CD4-positive, alpha-beta T cell (primary cell): ENCODE data around the gene FOXO4. TPM values are rescaled to one million over a fixed set of nuclear protein-coding genes. Genes with fewer than 3 reads are reported as not detected.

Source experiments
- ATAC-seq: fragments of 200-7000 bp; cut with Tn5 transposase; one replicate; pipeline ENCODE4 v1.10.0; 2022; ENCODE audit warnings: mild to moderate bottlenecking; ENCODE audit not compliant: poor library complexity
- CTCF ChIA-PET: fragments of 350-600 bp; sonication (Branson Sonifier 250); formaldehyde crosslinking; loops from one replicate; lab custom pipeline; 2021; ENCODE audit warnings: antibody characterized with exemption, inconsistent platforms; lab: Charles Lee
- POLR2A ChIA-PET: fragments of 350-600 bp; sonication (Branson Sonifier 250); formaldehyde crosslinking; loops from one replicate; lab custom pipeline; 2021; ENCODE audit warnings: antibody characterized with exemption, inconsistent platforms; lab: Charles Lee
- DNase-seq, 14 experiments: peaks; one replicate each; pipeline ENCODE4 v3.0.0-alpha.2; 2013 to 2020; ENCODE audit warnings: mixed read lengths in 2 of 14
- H3K27ac ChIP-seq, 2 donors: one replicate each; pipeline versions ENCODE4 v1.5.1 to v1.7.0; 2013; ENCODE audit warnings: low read length in 2 of 2, low read depth in 1 of 2, mild to moderate bottlenecking in 1 of 2
- H3K27me3 ChIP-seq, 2 experiments: 1 replicate in 1 of 2; 2 replicates in 1 of 2; pipeline versions ENCODE4 v1.6.1 to v1.7.0; 2013; ENCODE audit warnings: low read length in 2 of 2, control low read depth in 1 of 2, mild to moderate bottlenecking in 1 of 2, moderate library complexity in 1 of 2; ENCODE audit not compliant: insufficient read depth in 2 of 2, control insufficient read depth in 1 of 2
- H3K36me3 ChIP-seq: one replicate; pipeline ENCODE4 v1.6.1; 2013; ENCODE audit warnings: low read length, control low read depth; ENCODE audit not compliant: insufficient read depth
- H3K4me1 ChIP-seq: one replicate; pipeline ENCODE4 v1.6.1; 2013; ENCODE audit warnings: low read length, control low read depth; ENCODE audit not compliant: insufficient read depth
- H3K4me3 ChIP-seq: one replicate; pipeline ENCODE4 v1.5.1; 2013; ENCODE audit warnings: mild to moderate bottlenecking, low read length, moderate library complexity
- H3K9me3 ChIP-seq, 2 experiments: 1 replicate in 1 of 2; 2 replicates in 1 of 2; pipeline versions ENCODE4 v1.6.1 to v1.7.0; 2013; ENCODE audit warnings: low read length in 2 of 2, mild to moderate bottlenecking in 2 of 2, control low read depth in 1 of 2, moderate library complexity in 1 of 2; ENCODE audit not compliant: control insufficient read depth in 1 of 2, insufficient read depth in 1 of 2
- H3K27ac Mint-ChIP-seq: one replicate; pipeline ENCODE4 v1.8.0; 2020; ENCODE audit warnings: mixed read lengths
- H3K27me3 Mint-ChIP-seq: one replicate; pipeline ENCODE4 v1.8.0; 2021; ENCODE audit warnings: mixed read lengths
- H3K36me3 Mint-ChIP-seq: one replicate; pipeline ENCODE4 v1.8.0; 2021; ENCODE audit warnings: low read depth, mixed read lengths
- H3K4me1 Mint-ChIP-seq: one replicate; pipeline ENCODE4 v1.8.0; 2021; ENCODE audit warnings: low read depth, mixed read lengths
- H3K4me3 Mint-ChIP-seq: one replicate; pipeline ENCODE4 v1.8.0; 2020; ENCODE audit warnings: mild to moderate bottlenecking, mixed read lengths
- H3K9me3 Mint-ChIP-seq: one replicate; pipeline ENCODE4 v1.8.0; 2020; ENCODE audit warnings: mixed read lengths
- CTCF ChIP-seq: fragments of 200-600 bp; IDR thresholded peaks from one replicate; pipeline ENCODE4 v1.8.0; 2022; ENCODE audit warnings: antibody characterized with exemption, mild to moderate bottlenecking
- intact Hi-C, 2 experiments: fragments of 100-400 bp; cut with DNase I in 1 of 2; cut with micrococcal nuclease in 1 of 2; formaldehyde crosslinking; loops; one replicate each; pipeline versions ENCODE4 v1.15.1 to v1.9.0; 2023 to 2025; cut with DNase I, micrococcal nuclease
- total RNA-seq, 174 experiments: library from RNA in 2 of 174; stranded (reverse) in 2 of 174; gene quantifications; one replicate each; pipeline ENCODE4 v1.2.3 and lab custom pipeline; 2021 to 2026

Gene FOXO4
- total RNA-seq, 2 experiments from 2014 or later: 20.9 to 23.8 TPM

- peaks cover 17% of the 10 kb centered on the region for H3K4me1 ChIP-seq
- no peak overlapping the region for H3K27ac ChIP-seq
- Mint-ChIP-seq H3K27me3 (no peaks in the 10 kb centered on the region), H3K4me3 (no peak overlapping the region), H3K27ac (peak overlapping the region; percentile 38), H3K36me3 (peaks cover 92% of the 10 kb centered on the region), H3K4me1 (peaks cover 18% of the 10 kb centered on the region), H3K9me3 (no peaks in the 10 kb centered on the region)
- peaks cover 91% of the 10 kb centered on the region for H3K36me3 ChIP-seq
- ChIA-PET CTCF (interaction anchor here (0.9 to 5.1 kb wide), 5 partner anchors 10 to 158 kb away, joined by 3 to 40 read pairs (median 10); partner anchors contain the start of genes IL2RG and MED12), POLR2A (interaction anchor here (1.0 to 3.0 kb wide), 8 partner anchors 10 to 28 kb away, joined by 3 to 29 read pairs (median 9); partner anchors contain the start of genes IL2RG and MED12)
- DNase-seq (no peak), ATAC-seq (no peak)
- no peak for TF ChIP-seq CTCF
- intact Hi-C loops: loop anchor here in 1 of 2 experiments (2.0 kb wide), 1 partner anchor 157 kb away; no protein-coding TSS in a partner anchor
- H3K9me3 ChIP-seq: no peaks in the 10 kb centered on the region
- H3K27me3 ChIP-seq: no peaks in the 10 kb centered on the region
- no peak overlapping the region for H3K4me3 ChIP-seq
Observed at GRCh38 chrX:71128166-71128833, 32.6 kb downstream of the FOXO4 start.

GRCh38 chrX:71128915-71129765 lies 33.5 kb downstream of the FOXO4 start:
- peaks cover 18% of the 10 kb centered on the region for H3K4me1 Mint-ChIP-seq
- H3K27me3 ChIP-seq: no peaks in the 10 kb centered on the region
- ChIA-PET CTCF (interaction anchor here (0.9 to 5.1 kb wide), 6 partner anchors 11 to 159 kb away, joined by 3 to 40 read pairs (median 7); partner anchors contain the start of genes FOXO4, IL2RG and MED12), POLR2A (interaction anchor here (1.0 to 3.0 kb wide), 7 partner anchors 10 to 33 kb away, joined by 3 to 29 read pairs (median 8); partner anchors contain the start of genes FOXO4, IL2RG and MED12)
- no peaks in the 10 kb centered on the region for H3K27me3 Mint-ChIP-seq
- peak; percentile 60 for TF ChIP-seq CTCF
- intact Hi-C loops: loop anchor here (1.0 to 2.0 kb wide), 2 partner anchors 31 to 158 kb away; no protein-coding TSS in a partner anchor
- peak overlapping the region; percentile 38 for H3K27ac Mint-ChIP-seq
- ATAC-seq (peak; percentile 96), DNase-seq (peak; percentile 59 to 87 (median 74))
- no peaks in the 10 kb centered on the region for H3K9me3 Mint-ChIP-seq
- no peak overlapping the region for H3K4me3 ChIP-seq
- H3K27ac ChIP-seq: no peak overlapping the region
- H3K9me3 ChIP-seq: no peaks in the 10 kb centered on the region
- H3K36me3 ChIP-seq: peaks cover 88% of the 10 kb centered on the region
- peaks cover 89% of the 10 kb centered on the region for H3K36me3 Mint-ChIP-seq
- peaks cover 17% of the 10 kb centered on the region for H3K4me1 ChIP-seq
- no peak overlapping the region for H3K4me3 Mint-ChIP-seq

- Mint-ChIP-seq H3K9me3 (no peaks in the 10 kb centered on the region), H3K27ac (no peak overlapping the region), H3K4me1 (peaks cover 18% of the 10 kb centered on the region), H3K27me3 (no peaks in the 10 kb centered on the region), H3K36me3 (peaks cover 90% of the 10 kb centered on the region), H3K4me3 (no peak overlapping the region)
- intact Hi-C loops: loop anchor here in 1 of 2 experiments (5.0 kb wide), 1 partner anchor 46 kb away; no protein-coding TSS in a partner anchor
- Histone ChIP-seq H3K36me3 (peaks cover 87% of the 10 kb centered on the region), H3K9me3 (no peaks in the 10 kb centered on the region), H3K27ac (no peak overlapping the region), H3K4me1 (peaks cover 17% of the 10 kb centered on the region), H3K27me3 (no peaks in the 10 kb centered on the region), H3K4me3 (no peak overlapping the region)
- CTCF ChIA-PET: no interaction called here
- POLR2A ChIA-PET: interaction anchor here (1.1 to 3.0 kb wide), 3 partner anchors 19 to 31 kb away, joined by 3 to 29 read pairs (median 6); no protein-coding TSS in a partner anchor
- DNase-seq: no peak
- no peak for TF ChIP-seq CTCF
- ATAC-seq: no peak
Observed at GRCh38 chrX:71131510-71131909, 35.9 kb downstream of the FOXO4 start.
